HG03457 (cell line): ENCODE results near the gene STAC.

ENCODE experiments used
- ATAC-seq: cut with Tn5 transposase; IDR thresholded peaks from one replicate; pipeline ENCODE4 v1.9.1; 2021; ENCODE audit warnings: moderate number of reproducible peaks; ENCODE audit not compliant: unreplicated experiment

STAC gene

GRCh38 chr3:36511791-36512486, 131.6 kb downstream of the STAC start:
- no peak for ATAC-seq

GRCh38 chr3:36512555-36512954, 132.3 kb downstream of the STAC start:
- ATAC-seq: no peak

DNA sequence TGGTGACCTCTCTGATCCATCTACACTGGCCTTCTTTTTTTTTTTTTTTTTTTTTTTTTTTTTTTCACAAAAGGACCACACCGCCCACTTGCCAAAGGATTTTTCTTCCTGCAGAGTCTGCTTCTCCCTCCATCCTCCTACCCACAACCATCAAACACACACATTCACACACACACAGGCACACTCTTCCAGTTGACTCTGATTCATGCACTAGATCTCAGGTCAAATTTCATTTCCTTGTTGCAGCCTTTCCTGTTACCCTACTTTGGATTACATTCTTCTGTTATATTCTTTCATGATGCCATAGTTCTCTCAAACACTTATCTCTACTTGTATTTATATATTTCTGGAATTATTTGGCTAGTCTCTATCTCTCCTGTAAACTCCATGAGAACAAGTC, 133.9 kb downstream of the STAC start:
- ATAC-seq: no peak

- no peak for ATAC-seq
Measured at GRCh38 chr3:36519682-36520081, 139.4 kb downstream of the STAC start.

DNA sequence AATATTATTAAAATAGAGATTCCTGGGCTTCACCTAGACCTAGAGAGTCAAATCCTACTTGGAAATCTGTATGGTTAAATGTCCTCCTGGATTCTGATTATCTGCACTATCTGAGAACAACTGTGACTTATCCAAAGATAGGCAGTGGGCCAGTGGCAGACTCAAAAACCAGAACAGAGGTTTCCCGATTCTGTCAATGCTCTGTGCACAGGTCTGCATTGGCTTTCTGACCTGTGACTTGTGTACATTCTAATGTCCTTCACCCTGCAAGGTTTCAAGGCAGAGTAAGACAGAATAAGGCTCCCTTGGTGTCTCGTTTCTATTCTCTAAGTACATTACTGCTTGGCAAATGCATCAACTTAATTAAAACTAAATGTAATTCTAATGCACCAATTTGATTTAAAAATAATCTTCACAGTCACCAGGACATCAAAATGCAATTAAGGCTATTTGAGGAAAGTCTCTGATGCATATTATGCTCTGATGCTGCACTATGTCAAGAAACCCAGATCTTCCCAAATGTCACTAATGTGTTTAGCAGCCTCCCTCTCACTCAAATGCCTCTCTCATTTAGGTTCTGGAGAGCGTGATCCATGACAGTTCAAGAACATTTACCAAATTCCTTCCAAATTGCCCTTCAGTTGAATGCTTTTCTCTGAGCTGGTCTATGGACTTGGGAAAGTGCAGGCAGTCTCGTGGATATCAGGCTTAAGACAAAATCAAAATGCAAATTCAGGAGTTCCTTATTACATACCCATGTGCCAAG, 140.1 kb downstream of the STAC start:
- no peak for ATAC-seq

DNA sequence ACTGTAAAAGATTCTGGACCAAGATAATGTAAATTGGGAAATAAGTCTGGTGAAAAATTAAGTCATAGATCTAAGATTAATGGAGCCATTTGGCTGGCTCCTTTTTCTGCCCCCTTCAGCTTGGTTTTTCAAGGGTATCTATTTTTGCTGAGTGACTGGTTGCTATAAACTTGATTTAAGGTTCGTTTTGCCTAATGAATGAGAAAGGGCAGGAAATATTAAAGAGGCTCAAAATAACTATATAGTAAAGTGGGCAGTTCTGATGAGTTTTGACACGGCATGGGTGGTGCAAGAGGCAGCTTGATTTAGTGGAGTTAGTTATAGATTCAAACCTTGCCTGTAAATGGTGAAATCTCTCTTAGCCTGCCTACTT, 140.7 kb downstream of the STAC start:
- no peak for ATAC-seq

DNA sequence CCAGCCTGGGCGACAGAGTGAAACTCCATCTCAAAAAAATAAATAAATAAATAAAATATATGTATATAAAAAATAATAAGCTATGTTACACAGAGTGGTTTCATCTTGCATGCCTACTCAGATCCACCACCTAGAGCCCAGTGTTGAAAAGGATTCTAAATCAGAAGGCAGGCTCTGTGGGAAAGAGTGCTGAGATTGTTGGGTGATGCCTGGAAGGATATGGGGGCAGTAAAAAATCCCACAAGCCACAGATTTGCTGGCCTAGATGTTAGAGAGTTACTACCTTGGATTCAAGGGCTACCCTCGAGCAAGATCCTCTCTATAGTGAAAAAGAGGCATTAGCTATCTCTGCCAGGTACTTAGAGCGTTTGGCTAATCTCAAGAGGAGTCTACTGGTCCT, 144.3 kb downstream of the STAC start:
- ATAC-seq: no peak

GRCh38 chr3:36525115-36525801, 145.0 kb downstream of the STAC start:
- no peak for ATAC-seq

DNA sequence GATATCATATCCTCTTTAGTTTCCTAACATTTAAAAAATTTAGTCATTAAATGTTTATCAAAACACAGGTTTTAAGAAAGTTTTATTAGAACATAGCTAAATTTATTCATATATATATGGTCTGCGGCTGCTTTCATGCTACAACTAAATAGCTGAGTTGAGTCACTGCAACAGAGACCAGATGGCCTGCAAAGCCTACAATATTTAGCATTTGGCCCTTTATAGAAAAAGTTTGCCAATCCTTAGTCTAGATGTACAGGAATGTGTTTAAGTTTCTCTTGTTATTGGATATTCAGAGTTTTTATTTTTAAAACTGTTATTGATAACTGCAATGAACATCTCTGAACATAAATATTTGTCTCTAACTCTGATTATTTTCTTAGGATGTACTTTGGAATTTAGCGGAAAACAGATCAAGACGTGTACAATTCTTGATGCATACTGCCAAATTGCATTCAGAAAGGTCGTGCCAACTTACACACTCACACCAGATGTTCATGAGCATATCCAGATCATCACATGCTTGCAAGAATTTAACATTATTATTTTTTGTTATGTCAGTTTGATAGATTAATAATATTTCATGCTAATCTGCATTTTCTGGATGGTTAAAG, 157.9 kb downstream of the STAC start:
- ATAC-seq: no peak

DNA sequence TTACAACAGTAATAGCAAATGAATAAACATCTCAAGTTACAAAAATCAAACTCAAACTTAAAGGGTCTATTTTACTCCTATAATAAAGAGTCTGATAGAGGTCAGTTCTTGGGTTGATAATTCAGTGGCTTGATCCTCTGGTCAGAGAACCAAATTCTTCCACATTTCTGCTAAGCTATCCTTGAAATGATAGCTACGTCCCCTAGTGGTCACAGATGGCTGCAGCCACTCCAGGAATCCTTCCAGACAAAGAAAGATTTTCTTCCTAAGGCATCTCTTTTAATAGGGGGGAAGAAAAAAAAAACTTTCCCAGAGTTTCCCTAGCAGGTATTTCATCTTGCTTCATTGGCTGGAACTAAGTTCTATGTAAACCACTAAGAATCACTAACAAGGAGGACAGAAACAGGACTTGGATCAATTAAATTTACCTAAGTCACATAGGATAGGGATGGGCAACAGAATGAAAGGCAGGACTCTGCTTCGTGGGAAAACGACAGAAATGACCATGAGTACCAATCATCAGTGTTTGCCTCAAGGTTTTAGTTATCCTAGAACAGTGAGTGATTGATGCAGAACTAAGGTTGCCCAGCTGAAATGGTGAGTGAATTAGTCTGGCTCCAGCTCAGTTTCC, 160.7 kb downstream of the STAC start:
- no peak for ATAC-seq

GRCh38 chr3:36542186-36542585, 161.9 kb downstream of the STAC start:
- no peak for ATAC-seq

- no peak for ATAC-seq
Measured at GRCh38 chr3:36543276-36543997, 163.1 kb downstream of the STAC start.

- ATAC-seq: no peak
Measured at GRCh38 chr3:36546226-36546625, 165.9 kb downstream of the STAC start.

- no peak for ATAC-seq
Measured at GRCh38 chr3:36548712-36549111, 168.4 kb downstream of the STAC start.

GRCh38 chr3:36557021-36557707, 176.9 kb downstream of the STAC start:
- ATAC-seq: peak; percentile 89

GRCh38 chr3:36557708-36558421, 177.6 kb downstream of the STAC start:
- ATAC-seq: no peak

DNA sequence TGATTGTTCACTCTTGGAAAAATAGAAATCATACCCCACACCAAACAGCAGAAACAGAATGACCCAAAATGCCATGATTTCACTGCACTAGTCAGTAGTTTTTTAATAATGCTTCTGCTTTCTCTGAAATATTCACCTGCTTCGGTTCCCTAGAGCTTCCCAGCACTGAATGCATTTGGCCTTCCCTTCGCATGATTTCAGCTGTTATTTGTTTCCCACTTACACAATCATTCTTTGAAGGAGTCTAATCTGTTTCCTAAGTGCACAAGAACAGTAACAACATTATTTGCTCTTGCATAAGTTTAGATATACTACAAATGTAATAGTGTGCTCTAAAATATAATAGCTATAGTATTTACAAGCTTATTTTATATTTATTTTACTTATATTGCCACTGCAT, 178.7 kb downstream of the STAC start:
- no peak for ATAC-seq

DNA sequence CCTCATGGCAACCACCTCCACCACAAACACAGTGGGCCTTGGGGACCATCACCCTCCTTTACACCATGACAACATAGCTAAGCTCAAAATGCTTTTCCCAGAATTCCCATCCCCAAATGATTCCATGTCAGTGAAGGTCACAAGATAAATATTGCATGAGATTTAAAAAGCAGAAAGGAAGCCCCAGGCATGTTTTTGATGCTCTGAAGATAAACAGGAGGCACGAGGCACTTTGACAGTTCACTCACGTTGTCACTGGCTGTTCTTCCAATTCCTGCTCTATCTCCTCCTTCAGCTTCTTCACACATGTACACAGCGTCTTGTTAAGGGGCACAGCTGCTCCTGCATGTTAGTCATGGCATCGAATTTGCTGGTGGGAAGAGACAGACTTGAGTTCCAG, 180.4 kb downstream of the STAC start:
- no peak for ATAC-seq

- no peak for ATAC-seq
Measured at GRCh38 chr3:36561601-36562000, 181.3 kb downstream of the STAC start.
